Fibroblast of lung (primary cell): Measurements from ENCODE around the gene SLC5A5. TPM values are rescaled to one million over a fixed set of nuclear protein-coding genes. Genes with fewer than 3 reads are reported as not detected.
A peak's percentile ranks its signal among the peaks of the same experiment; 100 is the strongest.

ENCODE experiments used
- DNase-seq, 2 donors: peaks; one replicate each; pipeline versions ENCODE4 v3.0.0 to v3.0.0-alpha.2; 2010; ENCODE audit warnings: low read depth in 2 of 2
- H2AFZ ChIP-seq: 2 replicates; pipeline ENCODE4 v1.5.1; 2012; ENCODE audit warnings: low read length, control low read depth, inconsistent platforms
- H3K27ac ChIP-seq: 2 replicates; pipeline ENCODE4 v1.5.1; 2011; ENCODE audit warnings: low read length, control low read depth; ENCODE audit not compliant: insufficient read depth
- H3K27me3 ChIP-seq: 2 replicates; pipeline ENCODE4 v1.5.1; 2011; ENCODE audit warnings: mild to moderate bottlenecking, low read length; ENCODE audit not compliant: control insufficient read depth, insufficient read depth
- H3K36me3 ChIP-seq: 2 replicates; pipeline ENCODE4 v1.5.1; 2011; ENCODE audit warnings: low read length; ENCODE audit not compliant: control insufficient read depth, insufficient read depth
- H3K4me1 ChIP-seq: 2 replicates; pipeline ENCODE4 v1.5.1; 2011; ENCODE audit warnings: low read length; ENCODE audit not compliant: control insufficient read depth, insufficient read depth; ENCODE audit errors: extremely low read depth
- H3K4me2 ChIP-seq: 2 replicates; pipeline ENCODE4 v1.5.1; 2011; ENCODE audit warnings: low read length, control low read depth; ENCODE audit not compliant: insufficient read depth; ENCODE audit errors: extremely low read depth
- H3K4me3 ChIP-seq, 4 experiments: fragments of 200-600 bp in 1 of 4; sonication (generic) in 1 of 4; replicated peaks in 1 of 4; 2 replicates each; pipeline ENCODE4 v1.5.1; 2011 to 2016; ENCODE audit warnings: low read length in 4 of 4, low read depth in 3 of 4, mild to moderate bottlenecking in 3 of 4, control low read depth in 2 of 4, inconsistent platforms in 1 of 4, mixed read lengths in 1 of 4; ENCODE audit not compliant: insufficient read depth in 1 of 4; ENCODE audit errors: control extremely low read depth in 1 of 4
- H3K79me2 ChIP-seq: 2 replicates; pipeline ENCODE4 v1.5.1; 2012; ENCODE audit warnings: mild to moderate bottlenecking, low read length, inconsistent platforms; ENCODE audit not compliant: control insufficient read depth, insufficient read depth
- H3K9ac ChIP-seq: 2 replicates; pipeline ENCODE4 v1.5.1; 2011; ENCODE audit warnings: mild to moderate bottlenecking, low read length, control low read depth; ENCODE audit not compliant: insufficient read depth
- H3K9me3 ChIP-seq: 2 replicates; pipeline ENCODE4 v1.5.1; 2012; ENCODE audit warnings: low read depth, low read length; ENCODE audit not compliant: control insufficient read depth, insufficient read depth
- H4K20me1 ChIP-seq: 2 replicates; pipeline ENCODE4 v1.5.1; 2011; ENCODE audit warnings: low read length; ENCODE audit not compliant: control insufficient read depth, insufficient read depth; ENCODE audit errors: extremely low read depth
- CTCF ChIP-seq, 2 donors: IDR thresholded peaks in 1 of 2; conservative IDR thresholded peaks in 1 of 2; 1 replicate in 1 of 2; 2 replicates in 1 of 2; pipeline ENCODE4 v1.5.1; 2011 to 2012; ENCODE audit warnings: low read length in 2 of 2, control low read depth in 1 of 2, inconsistent platforms in 1 of 2, low read depth in 1 of 2, mild to moderate bottlenecking in 1 of 2
- EZH2 ChIP-seq: IDR thresholded peaks from 2 replicates; pipeline ENCODE4 v1.5.1; 2012; ENCODE audit warnings: low read length, control low read depth, mild to moderate bottlenecking; ENCODE audit errors: missing control alignments
- polyA plus RNA-seq, 2 donors: library from polyadenylated mRNA; depleted of rRNA in 1 of 2; stranded (reverse) in 1 of 2; unstranded in 1 of 2; fragments of >200 nt; gene quantifications; 2 replicates each; pipeline ENCODE4 v1.2.1, GENCODE V29; 2011 to 2012; ENCODE audit warnings: missing spikeins in 1 of 2
- total RNA-seq: library from RNA; depleted of rRNA; stranded (reverse); fragments of >200 nt; gene quantifications from 2 replicates; pipeline ENCODE4 v1.2.1, GENCODE V29; 2014

The SLC5A5 gene
- total and polyA plus RNA-seq, 2 donors (not counting 1 experiment from before 2014, with no cell fraction given): not detected

- H3K9me3 ChIP-seq: no peaks in the 10 kb centered on the region
- no peaks in the 10 kb centered on the region for H3K27me3 ChIP-seq
- H3K36me3 ChIP-seq: no peaks in the 10 kb centered on the region
- no peaks in the 10 kb centered on the region for H4K20me1 ChIP-seq
- no peaks in the 10 kb centered on the region for H3K4me1 ChIP-seq
- H3K9ac ChIP-seq: no peak overlapping the region
- H3K4me3 ChIP-seq: no peak overlapping the region
- H3K27ac ChIP-seq: no peak overlapping the region
- no peak overlapping the region for H3K4me2 ChIP-seq
- no peak for DNase-seq
- H3K79me2 ChIP-seq: no peaks in the 10 kb centered on the region
- TF ChIP-seq EZH2 (no peak), CTCF (conservative IDR thresholded peaks at IDR 0.05 in 1 of 2, IDR thresholded peaks at IDR 0.05 in 1 of 2; ENCODE audit: low read depth in 1 of 2, low read length in 2 of 2) (no peak)
- H2AFZ ChIP-seq: no peak overlapping the region
Measured at GRCh38 chr19:17854061-17854460, 17.7 kb upstream of the SLC5A5 start.

- no peak overlapping the region for H3K4me3 ChIP-seq
- no peaks in the 10 kb centered on the region for H3K9me3 ChIP-seq
- no peaks in the 10 kb centered on the region for H3K4me1 ChIP-seq
- H4K20me1 ChIP-seq: no peaks in the 10 kb centered on the region
- peak; percentile 88 to 92 for TF ChIP-seq CTCF (conservative IDR thresholded peaks at IDR 0.05 in 1 of 2, IDR thresholded peaks at IDR 0.05 in 1 of 2; ENCODE audit: low read depth in 1 of 2, low read length in 2 of 2)
- TF ChIP-seq EZH2: no peak
- H3K36me3 ChIP-seq: no peaks in the 10 kb centered on the region
- peak; percentile 35 to 57 for DNase-seq
- no peak overlapping the region for H2AFZ ChIP-seq
- peaks cover 8% of the 10 kb centered on the region for H3K79me2 ChIP-seq
- no peak overlapping the region for H3K9ac ChIP-seq
- no peak overlapping the region for H3K27ac ChIP-seq
- no peaks in the 10 kb centered on the region for H3K27me3 ChIP-seq
- H3K4me2 ChIP-seq: no peak overlapping the region
Measured at GRCh38 chr19:17855280-17856152, 16.2 kb upstream of the SLC5A5 start.

GRCh38 chr19:17859533-17860330, 12.0 kb upstream of the SLC5A5 start, which contains the start of gene RPL18A:
RPL18A (plus strand) TSS chr19:17859910; CDS start chr19:17859957, 47 bp downstream.
- peak within 1 kb of the TSS; percentile 60 for H2AFZ ChIP-seq
- no peaks in the 10 kb centered on the region for H3K9me3 ChIP-seq
- no peaks in the 10 kb centered on the region for H4K20me1 ChIP-seq
- TF ChIP-seq EZH2 (no peak), CTCF (conservative IDR thresholded peaks at IDR 0.05 in 1 of 2, IDR thresholded peaks at IDR 0.05 in 1 of 2; ENCODE audit: low read depth in 1 of 2, low read length in 2 of 2) (peak; percentile 78)
- H3K4me3 ChIP-seq: peak within 1 kb of the TSS; percentile 92 to 100 (median 100)
- peaks cover 24% of the 10 kb centered on the region for H3K36me3 ChIP-seq
- H3K79me2 ChIP-seq: peaks cover 29% of the 10 kb centered on the region
- H3K4me2 ChIP-seq: peak within 1 kb of the TSS; percentile 92
- H3K27ac ChIP-seq: peak within 1 kb of the TSS; percentile 88
- H3K27me3 ChIP-seq: no peaks in the 10 kb centered on the region
- H3K9ac ChIP-seq: peak within 1 kb of the TSS; percentile 93
- peak; percentile 100 for DNase-seq
- H3K4me1 ChIP-seq: no peaks in the 10 kb centered on the region
